Activated CD4-positive, alpha-beta T cell treated with anti-CD3 and anti-CD28 coated beads for 36 hours (primary cell): ENCODE results near the gene ADAMTS9. TPM values are rescaled to one million over a fixed set of nuclear protein-coding genes. Genes with fewer than 3 reads are reported as not detected.
"Not testable (repeated sequence)": the region's sequence is repeated elsewhere in the genome, so short reads cannot be mapped to it uniquely, and the experiment has no call there.

Source experiments
- ATAC-seq: fragments of 200-7000 bp; cut with Tn5 transposase; one replicate; pipeline ENCODE4 v1.10.0; 2021; ENCODE audit warnings: mild to moderate bottlenecking, moderate library complexity
- CTCF ChIA-PET: fragments of 350-600 bp; sonication (Branson Sonifier 250); formaldehyde crosslinking; loops from one replicate; lab custom pipeline; 2021; ENCODE audit warnings: antibody characterized with exemption; lab: Charles Lee
- POLR2A ChIA-PET: fragments of 350-600 bp; sonication (Branson Sonifier 250); formaldehyde crosslinking; loops from one replicate; lab custom pipeline; 2021; ENCODE audit warnings: antibody characterized with exemption, inconsistent platforms; lab: Charles Lee
- DNase-seq: peaks from one replicate; pipeline ENCODE4 v3.0.0-alpha.2; 2020
- H3K27ac Mint-ChIP-seq: one replicate; pipeline ENCODE4 v1.8.0; 2021; ENCODE audit warnings: mixed read lengths
- H3K27me3 Mint-ChIP-seq: one replicate; pipeline ENCODE4 v1.8.0; 2021; ENCODE audit warnings: mixed read lengths
- H3K36me3 Mint-ChIP-seq: one replicate; pipeline ENCODE4 v1.8.0; 2021; ENCODE audit warnings: low read depth, mixed read lengths
- H3K4me1 Mint-ChIP-seq: one replicate; pipeline ENCODE4 v1.8.0; 2021; ENCODE audit warnings: mixed read lengths
- H3K4me3 Mint-ChIP-seq: one replicate; pipeline ENCODE4 v1.8.0; 2021; ENCODE audit warnings: mild to moderate bottlenecking, moderate library complexity, mixed read lengths
- H3K9me3 Mint-ChIP-seq: one replicate; pipeline ENCODE4 v1.8.0; 2021; ENCODE audit warnings: low read depth, mixed read lengths
- intact Hi-C, 2 experiments: fragments of 100-400 bp; cut with DNase I in 1 of 2; cut with micrococcal nuclease in 1 of 2; formaldehyde crosslinking; loops; one replicate each; pipeline versions ENCODE4 v1.14.2 to v1.15.1; 2022 to 2024; cut with DNase I, micrococcal nuclease
- total RNA-seq, 2 experiments: library from RNA; stranded (reverse); gene quantifications; one replicate each; pipeline ENCODE4 v1.2.3, GENCODE V29; 2021

ADAMTS9 gene
- total RNA-seq, 2 experiments from 2014 or later: not detected

DNA sequence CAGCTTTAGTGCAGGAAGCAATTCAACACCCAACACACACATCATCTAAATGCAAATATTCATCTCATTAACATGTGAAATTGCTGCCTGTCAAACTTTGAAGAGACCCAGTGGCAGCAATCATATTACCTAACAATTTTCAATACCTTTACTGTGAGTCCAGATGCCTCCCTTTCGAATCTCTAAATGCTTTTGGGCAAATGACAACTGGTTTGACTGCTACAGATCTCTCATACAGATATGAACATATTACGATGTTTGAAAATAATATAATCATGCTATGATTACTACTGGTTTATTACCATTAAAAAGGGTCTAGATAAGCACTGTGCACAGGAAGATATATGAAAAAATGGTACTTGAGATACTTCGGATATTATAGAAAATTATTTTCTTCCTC is 137.9 kb downstream of the ADAMTS9 start:
- H3K4me3 Mint-ChIP-seq: no peak overlapping the region
- H3K27me3 Mint-ChIP-seq: no peaks in the 10 kb centered on the region
- intact Hi-C loops: no loop called here
- ChIA-PET CTCF (interaction anchor here (0.8 kb wide), 1 partner anchor 396 kb away, joined by 3 read pairs; no protein-coding TSS in a partner anchor), POLR2A (no interaction called here)
- no peaks in the 10 kb centered on the region for H3K4me1 Mint-ChIP-seq
- no peaks in the 10 kb centered on the region for H3K36me3 Mint-ChIP-seq
- H3K9me3 Mint-ChIP-seq: no peaks in the 10 kb centered on the region
- DNase-seq (no peak), ATAC-seq (no peak)
- no peak overlapping the region for H3K27ac Mint-ChIP-seq

DNA sequence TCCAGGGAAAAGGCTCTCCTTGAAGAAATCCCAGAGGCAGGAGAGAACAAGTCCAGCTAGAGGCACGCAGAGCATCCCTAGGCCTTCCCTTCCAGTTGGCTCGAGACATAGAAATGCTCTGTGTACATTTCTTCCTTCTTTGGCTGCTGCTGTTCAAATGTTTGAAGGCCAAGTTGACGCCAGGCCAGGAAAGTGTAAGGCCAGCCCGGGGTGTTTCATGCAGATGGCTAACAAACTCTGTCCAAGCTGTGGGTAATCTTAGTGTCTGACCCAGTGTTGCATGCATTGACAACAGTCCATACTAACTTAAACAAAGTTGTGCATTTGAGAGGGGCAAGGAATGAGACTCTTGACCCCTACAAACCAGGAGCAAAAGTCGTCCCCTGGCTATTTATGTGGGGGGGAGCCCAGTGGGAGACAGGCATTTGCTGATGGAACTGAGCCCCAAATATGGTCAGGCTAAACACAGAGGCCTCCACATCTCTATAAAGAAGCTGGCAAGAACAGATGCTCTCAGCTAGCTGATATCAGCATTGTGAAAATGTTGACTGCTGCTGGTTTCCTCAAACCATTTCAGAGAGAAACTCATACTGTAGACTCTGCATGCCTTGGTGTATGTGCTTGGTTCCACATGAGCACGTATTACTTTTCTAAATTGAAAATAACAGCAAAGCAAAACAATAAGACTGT is 139.5 kb downstream of the ADAMTS9 start:
- CTCF ChIA-PET: interaction anchor here (0.6 kb wide), 1 partner anchor 227 kb away, joined by 3 read pairs; no protein-coding TSS in a partner anchor
- DNase-seq: no peak
- Mint-ChIP-seq H3K4me1 (no peaks in the 10 kb centered on the region), H3K36me3 (no peaks in the 10 kb centered on the region), H3K4me3 (no peak overlapping the region), H3K27me3 (no peaks in the 10 kb centered on the region), H3K9me3 (no peaks in the 10 kb centered on the region), H3K27ac (no peak overlapping the region)
- ATAC-seq: no peak
- POLR2A ChIA-PET: no interaction called here
- intact Hi-C loops: no loop called here

DNA sequence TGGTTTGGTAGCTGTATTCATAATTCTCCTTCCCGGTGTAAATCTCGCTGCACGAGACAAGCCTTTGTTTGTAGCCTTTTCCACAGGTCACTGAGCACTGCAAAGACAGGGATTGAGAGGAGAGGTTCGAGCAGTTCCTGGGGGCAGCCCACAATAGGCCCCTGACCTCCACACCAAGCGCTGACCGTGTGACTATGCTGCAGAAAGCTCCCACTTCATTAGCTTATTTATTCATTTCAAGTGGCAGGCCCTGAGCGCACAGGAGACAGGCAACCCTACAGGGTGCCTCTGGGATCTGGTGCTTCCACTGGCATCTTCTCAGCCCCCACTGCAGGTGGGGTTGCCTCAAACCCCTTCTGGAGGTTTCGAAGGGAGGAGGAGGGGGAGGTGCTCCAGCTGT is 140.9 kb downstream of the ADAMTS9 start:
- Mint-ChIP-seq H3K36me3 (no peaks in the 10 kb centered on the region), H3K27me3 (no peaks in the 10 kb centered on the region), H3K27ac (no peak overlapping the region), H3K4me1 (no peaks in the 10 kb centered on the region), H3K4me3 (no peak overlapping the region), H3K9me3 (no peaks in the 10 kb centered on the region)
- POLR2A ChIA-PET: no interaction called here
- intact Hi-C loops: no loop called here
- ATAC-seq (no peak), DNase-seq (no peak)
- CTCF ChIA-PET: interaction anchor here (0.6 kb wide), 1 partner anchor 9 kb away, joined by 3 read pairs; no protein-coding TSS in a partner anchor

DNA sequence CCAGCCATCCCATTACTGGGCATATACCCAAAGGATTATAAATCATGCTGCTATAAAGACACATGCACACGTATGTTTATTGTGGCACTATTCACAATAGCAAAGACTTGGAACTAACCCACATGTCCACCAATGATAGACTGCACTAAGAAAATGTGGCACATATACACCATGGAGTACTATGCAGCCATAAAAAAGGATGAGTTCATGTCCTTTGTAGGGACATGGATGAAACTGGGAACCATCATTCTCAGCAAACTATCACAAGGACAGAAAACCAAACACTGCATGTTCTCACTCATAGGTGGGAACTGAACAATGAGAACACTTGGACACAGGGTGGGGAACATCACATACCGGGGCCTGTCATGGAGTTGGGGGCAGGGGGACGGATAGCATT is 142.6 kb downstream of the ADAMTS9 start:
- H3K9me3 Mint-ChIP-seq, H3K4me1 Mint-ChIP-seq, intact Hi-C loops, H3K36me3 Mint-ChIP-seq, ATAC-seq, H3K27ac Mint-ChIP-seq, H3K4me3 Mint-ChIP-seq, POLR2A ChIA-PET, H3K27me3 Mint-ChIP-seq, CTCF ChIA-PET, DNase-seq: not testable (repeated sequence)

DNA sequence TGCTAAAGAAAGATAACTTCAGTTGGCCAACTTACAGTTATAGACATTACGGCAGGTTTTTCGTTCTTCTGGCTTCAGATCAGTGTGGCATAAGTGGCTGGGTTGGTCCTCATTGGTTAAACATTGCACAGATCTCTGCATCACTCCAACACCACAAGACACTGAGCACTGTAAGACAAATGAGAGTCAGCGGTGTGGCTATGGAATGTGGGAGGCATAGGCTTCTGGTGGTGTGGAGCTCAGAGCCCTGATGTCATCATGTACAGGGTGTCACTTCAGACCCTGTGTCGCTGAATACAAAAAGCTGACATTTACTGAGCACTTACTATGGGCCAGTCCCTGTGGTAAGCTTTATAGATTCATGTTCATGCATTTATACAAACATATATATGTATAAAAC is 146.0 kb downstream of the ADAMTS9 start:
- ChIA-PET POLR2A (interaction anchor here (0.6 kb wide), 1 partner anchor 851 kb away, joined by 3 read pairs; no protein-coding TSS in a partner anchor), CTCF (no interaction called here)
- no peak for ATAC-seq
- Mint-ChIP-seq H3K4me1 (no peaks in the 10 kb centered on the region), H3K4me3 (no peak overlapping the region), H3K27me3 (peaks cover 2% of the 10 kb centered on the region), H3K9me3 (no peaks in the 10 kb centered on the region), H3K36me3 (no peaks in the 10 kb centered on the region), H3K27ac (no peak overlapping the region)
- no peak for DNase-seq
- intact Hi-C loops: no loop called here

DNA sequence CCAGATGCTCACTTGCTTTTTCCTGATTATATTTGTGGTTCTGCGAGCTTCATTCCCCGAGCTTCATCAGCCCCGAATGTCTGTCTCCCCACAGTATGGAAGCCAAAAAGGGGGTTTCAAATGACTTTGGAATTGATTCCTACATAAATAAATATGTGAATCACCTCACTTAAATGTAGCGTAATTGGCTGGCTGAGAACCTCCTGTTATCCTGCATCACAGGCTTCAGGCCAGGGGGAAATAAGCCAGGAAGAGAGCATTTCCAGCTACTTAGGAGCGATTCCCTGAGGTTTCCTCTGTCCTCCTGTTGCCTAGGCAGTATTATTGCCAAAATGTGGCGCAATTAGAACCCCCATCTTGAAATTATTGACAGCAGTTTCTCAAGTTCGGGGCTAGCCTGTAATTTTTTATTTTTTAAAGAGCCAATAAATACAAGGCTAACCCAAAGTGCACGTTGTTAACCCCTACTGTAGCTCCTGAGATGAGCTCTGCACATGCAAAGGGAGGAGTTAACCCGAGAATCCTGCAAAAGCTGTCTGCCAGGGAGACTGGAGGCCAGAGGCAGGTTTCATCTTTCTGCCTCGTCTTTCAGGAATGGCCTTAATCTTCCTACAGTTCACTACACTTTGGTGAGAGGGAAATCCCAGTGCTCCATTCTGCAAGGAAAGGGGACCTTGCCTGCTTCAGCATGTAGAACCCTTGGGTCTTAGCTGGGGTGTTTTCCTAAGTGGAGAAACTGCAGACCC is 148.2 kb downstream of the ADAMTS9 start:
- no peak for DNase-seq
- H3K27ac Mint-ChIP-seq: no peak overlapping the region
- ATAC-seq: no peak
- intact Hi-C loops: loop anchor here in 1 of 2 experiments (10.0 kb wide), 1 partner anchor 545 kb away; no protein-coding TSS in a partner anchor
- ChIA-PET CTCF (no interaction called here), POLR2A (no interaction called here)
- no peaks in the 10 kb centered on the region for H3K36me3 Mint-ChIP-seq
- no peaks in the 10 kb centered on the region for H3K4me1 Mint-ChIP-seq
- H3K27me3 Mint-ChIP-seq: peaks cover 2% of the 10 kb centered on the region
- no peaks in the 10 kb centered on the region for H3K9me3 Mint-ChIP-seq
- H3K4me3 Mint-ChIP-seq: no peak overlapping the region

DNA sequence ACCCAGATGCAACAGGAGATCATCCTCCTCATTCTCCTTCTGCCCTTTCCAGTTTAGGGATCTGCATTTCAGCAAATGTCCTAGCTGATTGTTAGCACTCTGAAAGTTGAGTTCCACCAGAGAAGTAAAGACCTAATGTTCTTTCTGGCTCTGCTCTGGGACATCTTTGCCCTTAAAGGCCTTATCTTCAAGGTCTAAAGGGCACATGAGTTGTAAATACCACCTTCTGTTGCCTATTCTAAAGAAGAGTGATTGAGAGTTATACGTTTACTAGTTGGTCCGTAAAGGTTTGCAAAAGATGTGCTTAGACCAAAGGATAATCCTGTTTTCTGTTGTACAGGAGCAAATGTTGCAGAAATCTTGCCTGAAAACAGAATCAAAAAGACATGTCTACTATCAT is 151.6 kb downstream of the ADAMTS9 start:
- H3K36me3 Mint-ChIP-seq: no peaks in the 10 kb centered on the region
- no peak overlapping the region for H3K4me3 Mint-ChIP-seq
- DNase-seq: no peak
- H3K27ac Mint-ChIP-seq: no peak overlapping the region
- H3K4me1 Mint-ChIP-seq: peaks cover 6% of the 10 kb centered on the region
- ChIA-PET POLR2A (interaction anchor here (0.7 kb wide), 1 partner anchor 253 kb away, joined by 4 read pairs; no protein-coding TSS in a partner anchor), CTCF (no interaction called here)
- intact Hi-C loops: loop anchor here in 1 of 2 experiments (10.0 kb wide), 1 partner anchor 549 kb away; no protein-coding TSS in a partner anchor
- no peaks in the 10 kb centered on the region for H3K9me3 Mint-ChIP-seq
- ATAC-seq: no peak
- peaks cover 8% of the 10 kb centered on the region for H3K27me3 Mint-ChIP-seq

DNA sequence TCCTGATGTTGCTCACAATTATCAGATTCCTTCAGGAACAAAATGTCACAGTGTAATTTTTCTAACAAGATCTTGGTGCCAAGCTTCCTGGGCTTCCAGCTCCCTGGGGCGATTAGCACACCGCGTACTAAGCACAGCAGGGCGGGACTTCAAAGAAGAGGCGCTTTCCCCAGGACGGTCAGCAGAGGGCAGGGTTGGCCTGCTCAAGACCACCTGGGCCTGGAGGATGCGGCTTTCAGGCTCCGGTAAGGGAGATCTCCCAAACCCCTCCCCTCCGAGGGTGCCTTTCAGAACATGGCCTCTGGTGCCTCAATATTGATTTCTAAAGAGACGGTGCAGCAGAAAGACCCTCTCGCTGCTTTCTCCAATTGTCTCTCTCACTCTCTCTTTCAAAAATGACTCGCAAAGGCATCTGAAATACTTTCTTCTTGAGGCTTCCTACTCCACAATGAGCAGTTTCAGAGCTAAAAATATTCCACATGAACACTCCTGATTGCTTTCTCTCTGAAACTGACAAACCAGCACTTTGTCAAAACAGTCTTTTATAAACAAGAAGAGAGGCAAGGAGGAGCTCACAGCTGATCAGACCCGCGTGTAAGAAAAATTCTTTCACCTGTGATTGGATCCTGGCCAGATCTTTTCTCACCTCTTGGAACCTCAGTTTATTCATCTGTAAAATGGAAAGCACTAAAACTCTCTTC is 154.0 kb downstream of the ADAMTS9 start:
- H3K9me3 Mint-ChIP-seq: no peaks in the 10 kb centered on the region
- H3K36me3 Mint-ChIP-seq: no peaks in the 10 kb centered on the region

DNA sequence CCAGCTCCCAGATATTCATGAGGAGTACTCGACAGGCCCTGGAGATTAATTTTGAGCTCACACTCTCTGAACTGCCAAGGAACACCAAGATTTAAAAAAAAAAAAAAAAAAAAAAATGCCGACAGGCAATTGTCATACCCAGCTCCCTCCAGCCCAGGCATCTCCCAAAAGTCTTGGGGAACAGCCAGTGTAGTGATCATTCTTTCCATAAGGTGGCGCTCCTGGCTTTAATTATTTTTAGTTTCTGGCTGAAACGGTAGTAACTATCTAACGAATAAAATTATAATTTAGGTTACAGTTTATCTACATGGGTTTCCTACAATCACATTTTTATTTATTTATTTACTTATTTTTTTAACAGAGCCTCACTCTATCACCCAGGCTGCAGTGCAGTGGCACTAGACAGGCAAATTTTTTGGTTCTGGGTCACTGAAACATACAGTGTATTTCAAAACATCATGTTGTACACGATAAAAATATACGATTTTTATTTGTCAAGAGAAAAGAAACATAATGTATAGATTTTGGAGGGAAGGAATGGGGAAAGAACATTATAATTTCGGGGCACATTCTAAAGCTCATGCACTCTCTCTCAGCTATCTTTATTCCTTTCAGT is 157.3 kb downstream of the ADAMTS9 start:
- ChIA-PET CTCF (interaction anchor here (0.8 to 1.1 kb wide), 5 partner anchors 8 to 1205 kb away, joined by 3 to 6 read pairs (median 4); no protein-coding TSS in a partner anchor), POLR2A (interaction anchor here (0.6 kb wide), 1 partner anchor 367 kb away, joined by 3 read pairs; no protein-coding TSS in a partner anchor)
- Mint-ChIP-seq H3K4me3 (no peak overlapping the region), H3K36me3 (no peaks in the 10 kb centered on the region), H3K9me3 (no peaks in the 10 kb centered on the region), H3K4me1 (peaks cover 6% of the 10 kb centered on the region), H3K27me3 (peaks cover 14% of the 10 kb centered on the region), H3K27ac (no peak overlapping the region)
- intact Hi-C loops: loop anchor here (5.0 to 10.0 kb wide), 4 partner anchors 554 to 1607 kb away; no protein-coding TSS in a partner anchor
- DNase-seq (peak; percentile 57), ATAC-seq (no peak)

More for the DNA sequence above, 154.0 kb downstream of the ADAMTS9 start:
- DNase-seq (peak; percentile 77), ATAC-seq (peak; percentile 85)
- H3K27ac Mint-ChIP-seq: no peak overlapping the region
- intact Hi-C loops: loop anchor here (1.0 to 10.0 kb wide), 6 partner anchors 551 to 1604 kb away; no protein-coding TSS in a partner anchor
- no peak overlapping the region for H3K4me3 Mint-ChIP-seq
- ChIA-PET POLR2A (no interaction called here), CTCF (interaction anchor here (0.7 to 1.5 kb wide), 4 partner anchors 10 to 1673 kb away, joined by 3 to 6 read pairs (median 4); no protein-coding TSS in a partner anchor)
- peaks cover 14% of the 10 kb centered on the region for H3K27me3 Mint-ChIP-seq
- H3K4me1 Mint-ChIP-seq: peaks cover 6% of the 10 kb centered on the region

DNA sequence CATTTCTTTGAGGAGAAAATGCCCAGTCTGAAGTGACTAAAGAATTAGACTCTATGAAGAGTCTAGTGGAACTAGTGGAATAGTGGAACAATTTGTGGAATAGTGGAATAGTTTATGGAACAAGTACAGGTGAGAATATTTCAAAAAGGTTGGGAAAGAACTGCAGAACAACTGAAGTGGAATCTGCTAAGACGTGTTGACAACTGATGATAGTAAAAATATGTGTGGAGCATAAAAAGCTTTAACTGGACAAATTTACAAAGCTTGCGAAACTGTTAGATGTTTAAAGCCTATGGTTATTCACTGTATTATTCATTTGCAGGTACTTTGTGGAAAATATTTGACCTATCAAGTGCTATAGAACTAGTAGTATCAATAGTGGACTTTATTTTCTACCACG is 164.5 kb downstream of the ADAMTS9 start:
- POLR2A ChIA-PET: no interaction called here
- CTCF ChIA-PET: interaction anchor here (2.0 kb wide), 1 partner anchor 10 kb away, joined by 5 read pairs; no protein-coding TSS in a partner anchor
- Mint-ChIP-seq H3K4me3 (no peak overlapping the region), H3K36me3 (no peaks in the 10 kb centered on the region), H3K27ac (no peak overlapping the region), H3K27me3 (peaks cover 3% of the 10 kb centered on the region), H3K9me3 (peaks cover 2% of the 10 kb centered on the region), H3K4me1 (no peaks in the 10 kb centered on the region)
- DNase-seq (no peak), ATAC-seq (no peak)
- intact Hi-C loops: no loop called here
